H9 (cell line): ENCODE results near the gene ATP6V1G2. TPM values are rescaled to one million over a fixed set of nuclear protein-coding genes. Genes with fewer than 3 reads are reported as not detected.

ENCODE experiments used
- DNase-seq: peaks from one replicate; pipeline ENCODE4 v3.0.0-alpha.2; 2017
- H2AFZ ChIP-seq: one replicate; pipeline ENCODE4 v1.6.1; 2013; ENCODE audit warnings: mild to moderate bottlenecking, low read length, control low read depth, moderate library complexity
- H2AK5ac ChIP-seq: 2 replicates; pipeline ENCODE4 v1.6.1; 2013; ENCODE audit warnings: low read length, control low read depth, mixed read lengths; ENCODE audit not compliant: insufficient read length
- H2BK120ac ChIP-seq: one replicate; pipeline ENCODE4 v1.6.1; 2013; ENCODE audit warnings: low read depth, mild to moderate bottlenecking, low read length, control low read depth, inconsistent platforms; ENCODE audit not compliant: poor library complexity, severe bottlenecking
- H2BK12ac ChIP-seq: 2 replicates; pipeline ENCODE4 v1.6.1; 2013; ENCODE audit warnings: low read length, control low read depth, mixed read lengths, low read depth; ENCODE audit not compliant: insufficient read length
- H2BK15ac ChIP-seq: 2 replicates; pipeline ENCODE4 v1.6.1; 2013; ENCODE audit warnings: low read depth, low read length, control low read depth
- H2BK20ac ChIP-seq: one replicate; pipeline ENCODE4 v1.6.1; 2013; ENCODE audit warnings: low read depth, mild to moderate bottlenecking, low read length, control low read depth, inconsistent platforms; ENCODE audit not compliant: poor library complexity, severe bottlenecking
- H2BK5ac ChIP-seq: 2 replicates; pipeline ENCODE4 v1.6.1; 2013; ENCODE audit warnings: low read length, control low read depth, mixed read lengths; ENCODE audit not compliant: insufficient read length
- H3K14ac ChIP-seq: 2 replicates; pipeline ENCODE4 v1.6.1; 2013; ENCODE audit warnings: low read length, control low read depth; ENCODE audit not compliant: insufficient read depth
- H3K18ac ChIP-seq: 2 replicates; pipeline ENCODE4 v1.6.1; 2013; ENCODE audit warnings: low read depth, mild to moderate bottlenecking, mixed read lengths, low read length, control low read depth; ENCODE audit not compliant: insufficient read length
- H3K23ac ChIP-seq: 2 replicates; pipeline ENCODE4 v1.6.1; 2013; ENCODE audit warnings: low read length, control low read depth, mixed read lengths, low read depth; ENCODE audit not compliant: insufficient read length
- H3K23me2 ChIP-seq: 2 replicates; pipeline ENCODE4 v1.6.1; 2013; ENCODE audit warnings: low read depth, mild to moderate bottlenecking, mixed read lengths, low read length, control low read depth; ENCODE audit not compliant: insufficient read length, poor library complexity, severe bottlenecking
- H3K27ac ChIP-seq: 2 replicates; pipeline ENCODE4 v1.5.1; 2013; ENCODE audit warnings: low read length, control low read depth, mixed read lengths, low read depth; ENCODE audit not compliant: insufficient read length
- H3K27me3 ChIP-seq: 2 replicates; pipeline ENCODE4 v1.6.1; 2013; ENCODE audit warnings: low read length, control low read depth, inconsistent platforms; ENCODE audit not compliant: insufficient read depth
- H3K4ac ChIP-seq: 2 replicates; pipeline ENCODE4 v1.6.1; 2013; ENCODE audit warnings: low read depth, mild to moderate bottlenecking, control low read depth, inconsistent platforms, low read length, moderate library complexity
- H3K4me1 ChIP-seq: 2 replicates; pipeline ENCODE4 v1.6.1; 2013; ENCODE audit warnings: low read length, control low read depth, inconsistent platforms; ENCODE audit not compliant: insufficient read depth
- H3K4me2 ChIP-seq: 2 replicates; pipeline ENCODE4 v1.6.1; 2013; ENCODE audit warnings: low read length, control low read depth, mixed read lengths; ENCODE audit not compliant: insufficient read length, insufficient read depth
- H3K56ac ChIP-seq: 2 replicates; pipeline ENCODE4 v1.6.1; 2013; ENCODE audit warnings: low read depth, mild to moderate bottlenecking, mixed read lengths, low read length, control low read depth; ENCODE audit not compliant: insufficient read length
- H3K79me1 ChIP-seq: 2 replicates; pipeline ENCODE4 v1.6.1; 2013; ENCODE audit warnings: low read depth, mild to moderate bottlenecking, moderate library complexity, low read length, control low read depth, inconsistent platforms; ENCODE audit not compliant: insufficient read depth, poor library complexity, severe bottlenecking
- H3K79me2 ChIP-seq: 2 replicates; pipeline ENCODE4 v1.6.1; 2013; ENCODE audit warnings: low read length, control low read depth, inconsistent platforms; ENCODE audit not compliant: insufficient read depth
- H3K9ac ChIP-seq: 2 replicates; pipeline ENCODE4 v1.6.1; 2013; ENCODE audit warnings: low read length, control low read depth, mixed read lengths; ENCODE audit not compliant: insufficient read length; ENCODE audit errors: extremely low read depth
- H3K9me3 ChIP-seq: one replicate; pipeline ENCODE4 v1.6.1; 2013; ENCODE audit warnings: low read depth, low read length, inconsistent platforms; ENCODE audit not compliant: control insufficient read depth
- H3T11ph ChIP-seq: one replicate; pipeline ENCODE4 v1.6.1; 2013; ENCODE audit warnings: mild to moderate bottlenecking, low read length, control low read depth, inconsistent platforms
- H4K20me1 ChIP-seq: one replicate; pipeline ENCODE4 v1.6.1; 2013; ENCODE audit not compliant: control insufficient read depth, insufficient read length, insufficient read depth
- H4K5ac ChIP-seq: 2 replicates; pipeline ENCODE4 v1.6.1; 2013; ENCODE audit warnings: low read depth, mild to moderate bottlenecking, mixed read lengths, low read length, control low read depth; ENCODE audit not compliant: insufficient read length
- H4K8ac ChIP-seq: replicated peaks from 2 replicates; pipeline ENCODE4 v1.6.1; 2013; ENCODE audit warnings: low read length, control low read depth, mixed read lengths, low read depth; ENCODE audit not compliant: insufficient read length
- H4K91ac ChIP-seq: 2 replicates; pipeline ENCODE4 v1.6.1; 2013; ENCODE audit warnings: low read depth, mild to moderate bottlenecking, moderate library complexity, mixed read lengths, low read length, control low read depth; ENCODE audit not compliant: insufficient read length
- H3K27ac Mint-ChIP-seq, 3 experiments: 2 replicates in 2 of 3; 3 replicates in 1 of 3; pipeline ENCODE4 v1.8.0; 2020 to 2021; ENCODE audit warnings: mixed read lengths in 3 of 3, mild to moderate bottlenecking in 1 of 3, moderate library complexity in 1 of 3
- H3K27me3 Mint-ChIP-seq: 2 replicates; pipeline ENCODE4 v1.8.0; 2021; ENCODE audit warnings: low read depth, mild to moderate bottlenecking, moderate library complexity, mixed read lengths
- H3K36me3 Mint-ChIP-seq, 3 experiments: 2 replicates in 2 of 3; 3 replicates in 1 of 3; pipeline ENCODE4 v1.8.0; 2020 to 2021; ENCODE audit warnings: low read depth in 3 of 3, mixed read lengths in 3 of 3; ENCODE audit not compliant: insufficient read depth in 1 of 3
- H3K4me1 Mint-ChIP-seq, 2 experiments: 2 replicates each; pipeline ENCODE4 v1.8.0; 2020; ENCODE audit warnings: mixed read lengths in 2 of 2
- H3K4me3 Mint-ChIP-seq, 2 experiments: 2 replicates in 1 of 2; 3 replicates in 1 of 2; pipeline ENCODE4 v1.8.0; 2020 to 2021; ENCODE audit warnings: mild to moderate bottlenecking in 2 of 2, mixed read lengths in 2 of 2, moderate library complexity in 1 of 2
- H3K9me3 Mint-ChIP-seq, 2 experiments: 2 replicates in 1 of 2; 3 replicates in 1 of 2; pipeline ENCODE4 v1.8.0; 2020; ENCODE audit warnings: mild to moderate bottlenecking in 2 of 2, mixed read lengths in 2 of 2, moderate library complexity in 1 of 2
- WGBS: extraction: QIAGEN DNeasy Blood & Tissue Kit; methylation state at CpG from one replicate; pipeline ENCODE4 v1.1.7; 2013; ENCODE audit warnings: missing lambda C conversion rate, low lambda C conversion rate, mixed read lengths; ENCODE audit not compliant: insufficient read length; ENCODE audit errors: extremely low coverage; 5-methylcytosine and 5-hydroxymethylcytosine counted together
- total RNA-seq: library from RNA; stranded (reverse); gene quantifications from 2 replicates; pipeline ENCODE4 v1.2.1, GENCODE V29; 2021
- TF ChIP-seq, protein P1 (sequence below): fragments of 200-600 bp; sonication (generic); conservative IDR thresholded peaks from 3 replicates; pipeline ENCODE4 v1.8.0; 2021; ENCODE audit warnings: antibody characterized with exemption, mild to moderate bottlenecking

ATP6V1G2 gene
- total RNA-seq, 1 experiment from 2014 or later, result 3.8 TPM

DNA sequence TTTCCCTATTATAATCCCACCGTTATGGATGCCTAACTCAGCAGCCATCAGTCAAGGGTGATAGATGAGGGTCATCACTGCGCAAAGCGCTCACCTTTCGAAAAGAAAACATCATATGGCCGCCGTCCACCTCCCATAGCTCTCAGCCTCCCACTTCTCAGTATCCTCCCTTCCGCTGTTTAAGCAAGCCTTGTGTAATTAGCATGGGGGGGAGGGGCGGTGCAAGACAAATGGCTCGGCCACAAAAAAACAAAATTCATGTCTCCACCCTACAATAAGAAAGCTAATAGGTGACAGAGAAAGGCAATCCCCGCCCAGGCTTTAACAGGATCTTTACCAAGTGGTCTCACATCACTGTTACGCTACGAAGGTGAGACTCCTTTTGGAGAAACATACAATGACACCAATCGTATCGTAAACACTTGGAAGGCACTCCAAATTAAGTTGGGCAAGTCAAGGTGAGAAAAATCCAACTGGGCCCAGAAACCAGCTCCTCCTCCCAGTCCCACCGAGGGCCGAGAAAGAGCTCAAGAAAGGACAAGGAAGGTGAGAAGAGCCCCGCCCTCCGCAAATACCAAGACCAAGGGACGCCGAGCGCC, 5.2 kb downstream of the ATP6V1G2 start:
- peaks cover 5% of the 10 kb centered on the region for H3K23me2 ChIP-seq
- Mint-ChIP-seq H3K9me3 (no peaks in the 10 kb centered on the region; a peak in 1 of 5 replicates), H3K36me3 (peaks cover 46 to 54% (median 53%) of the 10 kb centered on the region in 3 experiments), H3K4me3 (peak overlapping the region; percentile 98 to 99), H3K4me1 (peaks cover 42 to 45% of the 10 kb centered on the region in 2 experiments), H3K27ac (peak overlapping the region; percentile 99 to 100 (median 100)), H3K27me3 (no peaks in the 10 kb centered on the region)
- H3K9ac ChIP-seq, result peak overlapping the region; percentile 100
- H2BK20ac ChIP-seq, result no peak overlapping the region
- H4K91ac ChIP-seq, result peak overlapping the region; percentile 9
- no peak overlapping the region for H3K23ac ChIP-seq
- H3K9me3 ChIP-seq, result no peaks in the 10 kb centered on the region
- TF ChIP-seq, protein P1, sequence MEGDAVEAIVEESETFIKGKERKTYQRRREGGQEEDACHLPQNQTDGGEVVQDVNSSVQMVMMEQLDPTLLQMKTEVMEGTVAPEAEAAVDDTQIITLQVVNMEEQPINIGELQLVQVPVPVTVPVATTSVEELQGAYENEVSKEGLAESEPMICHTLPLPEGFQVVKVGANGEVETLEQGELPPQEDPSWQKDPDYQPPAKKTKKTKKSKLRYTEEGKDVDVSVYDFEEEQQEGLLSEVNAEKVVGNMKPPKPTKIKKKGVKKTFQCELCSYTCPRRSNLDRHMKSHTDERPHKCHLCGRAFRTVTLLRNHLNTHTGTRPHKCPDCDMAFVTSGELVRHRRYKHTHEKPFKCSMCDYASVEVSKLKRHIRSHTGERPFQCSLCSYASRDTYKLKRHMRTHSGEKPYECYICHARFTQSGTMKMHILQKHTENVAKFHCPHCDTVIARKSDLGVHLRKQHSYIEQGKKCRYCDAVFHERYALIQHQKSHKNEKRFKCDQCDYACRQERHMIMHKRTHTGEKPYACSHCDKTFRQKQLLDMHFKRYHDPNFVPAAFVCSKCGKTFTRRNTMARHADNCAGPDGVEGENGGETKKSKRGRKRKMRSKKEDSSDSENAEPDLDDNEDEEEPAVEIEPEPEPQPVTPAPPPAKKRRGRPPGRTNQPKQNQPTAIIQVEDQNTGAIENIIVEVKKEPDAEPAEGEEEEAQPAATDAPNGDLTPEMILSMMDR, result no peak
- peak overlapping the region; percentile 64 for H3K14ac ChIP-seq
- H2BK120ac ChIP-seq, result peak overlapping the region; percentile 87
- no peak overlapping the region for H2AFZ ChIP-seq
- peaks cover 2% of the 10 kb centered on the region; the same call in 1 of the 2 replicates for H3K4me1 ChIP-seq
- H3K4ac ChIP-seq, result peak overlapping the region; percentile 88; the same call in 1 of the 2 replicates
- peak overlapping the region; percentile 85 for H4K8ac ChIP-seq
- H3K4me2 ChIP-seq, result peak overlapping the region; percentile 59
- H3K18ac ChIP-seq, result peak overlapping the region; percentile 96
- peak overlapping the region; percentile 100 for H2BK5ac ChIP-seq
- H2BK12ac ChIP-seq, result no peak overlapping the region
- peaks cover 5% of the 10 kb centered on the region for H3K79me1 ChIP-seq
- H3K56ac ChIP-seq, result peak overlapping the region; percentile 80
- H3K27ac ChIP-seq, result peak overlapping the region; percentile 96
- H2AK5ac ChIP-seq, result peak overlapping the region; percentile 56
- WGBS, result no CpG with 5 or more reads among the region's 21 CpGs
- H3K27me3 ChIP-seq, result no peaks in the 10 kb centered on the region
- H4K20me1 ChIP-seq, result no peaks in the 10 kb centered on the region
- no peak for DNase-seq
- H2BK15ac ChIP-seq, result no peak overlapping the region
- H4K5ac ChIP-seq, result peak overlapping the region; percentile 99
- H3T11ph ChIP-seq, result peak overlapping the region; percentile 91
- H3K79me2 ChIP-seq, result peaks cover 31% of the 10 kb centered on the region
